Measurements from ENCODE around the gene MEF2D. TPM values are rescaled to one million over a fixed set of nuclear protein-coding genes. Genes with fewer than 3 reads are reported as not detected.
A peak's percentile ranks its signal among the peaks of the same experiment; 100 is the strongest.

Gene MEF2D
- polyA plus RNA-seq, 4 donors = 5.8 to 23.7 (median 13.0) TPM

GRCh38 chr1:156496211-156496761 lies 4.3 kb downstream of the MEF2D start:
- Histone ChIP-seq H3K36me3 (ENCODE audit: control insufficient read depth in 3 of 3, insufficient read depth in 2 of 3, low read depth in 1 of 3, low read length in 3 of 3) (peaks cover 0 to 64% (median 0%) of the 10 kb centered on the region in 3 donors), H3K4me1 (ENCODE audit: control insufficient read depth in 3 of 3, insufficient read depth in 2 of 3, low read depth in 1 of 3, low read length in 2 of 3) (peaks cover 19 to 67% (median 60%) of the 10 kb centered on the region in 3 donors), H3K27me3 (ENCODE audit: control insufficient read depth in 3 of 3, insufficient read depth in 3 of 3, low read length in 3 of 3) (no peaks in the 10 kb centered on the region), H3K4me3 (ENCODE audit: low read depth in 1 of 3, low read length in 3 of 3) (no peak overlapping the region), H3K27ac (ENCODE audit: low read depth in 1 of 3, low read length in 2 of 3) (peak overlapping the region in 1 of 3 donors; percentile 49), H3K9me3 (ENCODE audit: control insufficient read depth in 2 of 2, insufficient read depth in 1 of 2, low read depth in 1 of 2, low read length in 1 of 2) (no peaks in the 10 kb centered on the region)
- DNase-seq = no peak
- no peak for FAIRE-seq
- WGBS, 3 donors = 52 to 71% (median 56%) methylated on average over 10 of the region's 10 CpGs

GRCh38 chr1:156495401-156496140 lies 5.0 kb downstream of the MEF2D start:
- DNase-seq (no peak), FAIRE-seq (no peak)
- Histone ChIP-seq H3K4me1 (ENCODE audit: control insufficient read depth in 3 of 3, insufficient read depth in 2 of 3, low read depth in 1 of 3, low read length in 2 of 3) (peaks cover 21 to 75% (median 67%) of the 10 kb centered on the region in 3 donors), H3K9me3 (ENCODE audit: control insufficient read depth in 2 of 2, insufficient read depth in 1 of 2, low read depth in 1 of 2, low read length in 1 of 2) (no peaks in the 10 kb centered on the region), H3K36me3 (ENCODE audit: control insufficient read depth in 3 of 3, insufficient read depth in 2 of 3, low read depth in 1 of 3, low read length in 3 of 3) (peaks cover 0 to 68% (median 0%) of the 10 kb centered on the region in 3 donors), H3K27ac (ENCODE audit: low read depth in 1 of 3, low read length in 2 of 3) (peak overlapping the region in 1 of 3 donors; percentile 49), H3K27me3 (ENCODE audit: control insufficient read depth in 3 of 3, insufficient read depth in 3 of 3, low read length in 3 of 3) (no peaks in the 10 kb centered on the region), H3K4me3 (ENCODE audit: low read depth in 1 of 3, low read length in 3 of 3) (no peak overlapping the region)
- WGBS, 3 donors = 67 to 83% (median 80%) methylated on average over 9 of the region's 9 CpGs

- 56 to 78% (median 65%) methylated on average over 7 of the region's 7 CpGs for WGBS, 3 donors
- H3K27me3 ChIP-seq (ENCODE audit: control insufficient read depth in 3 of 3, insufficient read depth in 3 of 3, low read length in 3 of 3) = no peaks in the 10 kb centered on the region
Measured at GRCh38 chr1:156494309-156494895, 6.2 kb downstream of the MEF2D start.

DNA sequence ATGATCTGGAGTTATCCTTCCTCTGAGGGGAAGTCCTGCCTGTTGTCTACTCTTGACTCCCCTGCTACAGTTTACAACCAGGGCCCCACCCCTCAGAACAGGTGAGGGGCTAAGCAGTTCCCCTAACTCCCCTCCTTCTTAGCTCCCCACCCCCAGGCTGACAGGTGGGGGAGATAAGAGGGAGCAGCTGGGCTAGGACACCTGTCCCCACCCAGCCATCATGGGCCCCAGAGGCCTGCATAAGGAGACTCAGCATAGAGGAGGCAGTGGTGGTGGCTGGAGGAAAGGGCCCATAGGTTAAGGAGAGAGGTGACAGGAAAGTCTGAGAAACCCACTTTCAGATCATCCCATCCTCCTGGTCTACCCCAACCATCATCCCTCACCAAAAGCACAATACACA lies 6.8 kb downstream of the MEF2D start:
- peaks cover 30 to 89% (median 79%) of the 10 kb centered on the region in 3 donors for H3K4me1 ChIP-seq (ENCODE audit: control insufficient read depth in 3 of 3, insufficient read depth in 2 of 3, low read depth in 1 of 3, low read length in 2 of 3)
- no peak for FAIRE-seq
- no peak for DNase-seq
- H3K27ac ChIP-seq (ENCODE audit: low read depth in 1 of 3, low read length in 2 of 3) = peak overlapping the region in 1 of 3 donors; percentile 22
- no peaks in the 10 kb centered on the region for H3K9me3 ChIP-seq (ENCODE audit: control insufficient read depth in 2 of 2, insufficient read depth in 1 of 2, low read depth in 1 of 2, low read length in 1 of 2)
- peaks cover 0 to 80% (median 0%) of the 10 kb centered on the region in 3 donors for H3K36me3 ChIP-seq (ENCODE audit: control insufficient read depth in 3 of 3, insufficient read depth in 2 of 3, low read depth in 1 of 3, low read length in 3 of 3)
- no peak overlapping the region for H3K4me3 ChIP-seq (ENCODE audit: low read depth in 1 of 3, low read length in 3 of 3)
- no peaks in the 10 kb centered on the region for H3K27me3 ChIP-seq (ENCODE audit: control insufficient read depth in 3 of 3, insufficient read depth in 3 of 3, low read length in 3 of 3)

More at GRCh38 chr1:156494309-156494895, 6.2 kb downstream of the MEF2D start:
- H3K4me1 ChIP-seq (ENCODE audit: control insufficient read depth in 3 of 3, insufficient read depth in 2 of 3, low read depth in 1 of 3, low read length in 2 of 3) = peaks cover 30 to 86% (median 78%) of the 10 kb centered on the region in 3 donors
- no peak overlapping the region for H3K4me3 ChIP-seq (ENCODE audit: low read depth in 1 of 3, low read length in 3 of 3)
- FAIRE-seq = no peak
- DNase-seq = no peak
- H3K27ac ChIP-seq (ENCODE audit: low read depth in 1 of 3, low read length in 2 of 3) = peak overlapping the region in 1 of 3 donors; percentile 22
- H3K36me3 ChIP-seq (ENCODE audit: control insufficient read depth in 3 of 3, insufficient read depth in 2 of 3, low read depth in 1 of 3, low read length in 3 of 3) = peaks cover 0 to 75% (median 0%) of the 10 kb centered on the region in 3 donors
- H3K9me3 ChIP-seq (ENCODE audit: control insufficient read depth in 2 of 2, insufficient read depth in 1 of 2, low read depth in 1 of 2, low read length in 1 of 2) = no peaks in the 10 kb centered on the region

GRCh38 chr1:156493154-156493631 lies 7.4 kb downstream of the MEF2D start:
- 55 to 68% (median 63%) methylated on average over 11 of the region's 11 CpGs for WGBS, 3 donors
- peaks cover 0 to 86% (median 0%) of the 10 kb centered on the region in 3 donors for H3K36me3 ChIP-seq (ENCODE audit: control insufficient read depth in 3 of 3, insufficient read depth in 2 of 3, low read depth in 1 of 3, low read length in 3 of 3)
- H3K27me3 ChIP-seq (ENCODE audit: control insufficient read depth in 3 of 3, insufficient read depth in 3 of 3, low read length in 3 of 3) = no peaks in the 10 kb centered on the region
- no peaks in the 10 kb centered on the region for H3K9me3 ChIP-seq (ENCODE audit: control insufficient read depth in 2 of 2, insufficient read depth in 1 of 2, low read depth in 1 of 2, low read length in 1 of 2)
- peaks cover 29 to 86% (median 74%) of the 10 kb centered on the region in 3 donors for H3K4me1 ChIP-seq (ENCODE audit: control insufficient read depth in 3 of 3, insufficient read depth in 2 of 3, low read depth in 1 of 3, low read length in 2 of 3)
- no peak overlapping the region for H3K4me3 ChIP-seq (ENCODE audit: low read depth in 1 of 3, low read length in 3 of 3)
- FAIRE-seq = no peak
- peak overlapping the region in 1 of 3 donors; percentile 22 for H3K27ac ChIP-seq (ENCODE audit: low read depth in 1 of 3, low read length in 2 of 3)
- DNase-seq = no peak

- H3K4me3 ChIP-seq (ENCODE audit: low read depth in 1 of 3, low read length in 3 of 3) = no peak overlapping the region
- no peaks in the 10 kb centered on the region for H3K9me3 ChIP-seq (ENCODE audit: control insufficient read depth in 2 of 2, insufficient read depth in 1 of 2, low read depth in 1 of 2, low read length in 1 of 2)
- H3K27ac ChIP-seq (ENCODE audit: low read depth in 1 of 3, low read length in 2 of 3) = peak overlapping the region in 1 of 3 donors; percentile 22
- H3K4me1 ChIP-seq (ENCODE audit: control insufficient read depth in 3 of 3, insufficient read depth in 2 of 3, low read depth in 1 of 3, low read length in 2 of 3) = peaks cover 24 to 80% (median 69%) of the 10 kb centered on the region in 3 donors
- H3K36me3 ChIP-seq (ENCODE audit: control insufficient read depth in 3 of 3, insufficient read depth in 2 of 3, low read depth in 1 of 3, low read length in 3 of 3) = peaks cover 0 to 89% (median 0%) of the 10 kb centered on the region in 3 donors
- 40 to 67% (median 53%) methylated on average over 7 of the region's 7 CpGs for WGBS, 3 donors
- no peak for FAIRE-seq
- no peak for DNase-seq
- no peaks in the 10 kb centered on the region for H3K27me3 ChIP-seq (ENCODE audit: control insufficient read depth in 3 of 3, insufficient read depth in 3 of 3, low read length in 3 of 3)
Measured at GRCh38 chr1:156492591-156493080, 7.9 kb downstream of the MEF2D start.

GRCh38 chr1:156492013-156492590 lies 8.5 kb downstream of the MEF2D start:
- FAIRE-seq = no peak
- no peaks in the 10 kb centered on the region for H3K9me3 ChIP-seq (ENCODE audit: control insufficient read depth in 2 of 2, insufficient read depth in 1 of 2, low read depth in 1 of 2, low read length in 1 of 2)
- peak overlapping the region in 1 of 3 donors; percentile 22 for H3K27ac ChIP-seq (ENCODE audit: low read depth in 1 of 3, low read length in 2 of 3)
- H3K27me3 ChIP-seq (ENCODE audit: control insufficient read depth in 3 of 3, insufficient read depth in 3 of 3, low read length in 3 of 3) = no peaks in the 10 kb centered on the region
- H3K4me3 ChIP-seq (ENCODE audit: low read depth in 1 of 3, low read length in 3 of 3) = no peak overlapping the region
- H3K4me1 ChIP-seq (ENCODE audit: control insufficient read depth in 3 of 3, insufficient read depth in 2 of 3, low read depth in 1 of 3, low read length in 2 of 3) = peaks cover 19 to 75% (median 66%) of the 10 kb centered on the region in 3 donors
- H3K36me3 ChIP-seq (ENCODE audit: control insufficient read depth in 3 of 3, insufficient read depth in 2 of 3, low read depth in 1 of 3, low read length in 3 of 3) = peaks cover 0 to 89% (median 0%) of the 10 kb centered on the region in 3 donors
- WGBS, 3 donors = 71 to 84% (median 76%) methylated on average over 6 of the region's 6 CpGs
- DNase-seq = no peak
